Upper lobe of left lung (tissue), 6 donors: Measurements from ENCODE around the gene COL23A1. TPM values are rescaled to one million over a fixed set of nuclear protein-coding genes. Genes with fewer than 3 reads are reported as not detected.

Experiments used
- ATAC-seq, 2 donors: fragments of 200-7000 bp; cut with Tn5 transposase; one replicate each; pipeline ENCODE4 v1.9.1; 2022; ENCODE audit warnings: mild to moderate bottlenecking in 2 of 2, moderate library complexity in 2 of 2; ENCODE audit not compliant: low FRiP score in 2 of 2
- DNase-seq, 2 donors: peaks; one replicate each; pipeline ENCODE4 v3.0.0-alpha.2; 2019 to 2020
- H3K27ac ChIP-seq, 4 donors: fragments of 200-600 bp; sonication (generic); one replicate each; pipeline ENCODE4 v1.5.1; 2016 to 2019
- H3K27me3 ChIP-seq, 4 donors: fragments of 200-600 bp; sonication (generic); one replicate each; pipeline ENCODE4 v1.5.1; 2017 to 2019
- H3K36me3 ChIP-seq, 4 donors: fragments of 200-600 bp; sonication (generic); one replicate each; pipeline ENCODE4 v1.5.1; 2016 to 2019
- H3K4me1 ChIP-seq, 4 donors: fragments of 200-600 bp; sonication (generic); one replicate each; pipeline ENCODE4 v1.5.1; 2018 to 2019
- H3K4me3 ChIP-seq, 4 donors: fragments of 200-600 bp; sonication (generic); one replicate each; pipeline ENCODE4 v1.5.1; 2017 to 2019; ENCODE audit warnings: mild to moderate bottlenecking in 2 of 4, moderate library complexity in 1 of 4
- H3K9me3 ChIP-seq, 4 donors: fragments of 200-600 bp; sonication (generic); one replicate each; pipeline ENCODE4 v1.5.1; 2018 to 2019
- CTCF ChIP-seq, 6 experiments: fragments of 450-650 bp in 4 of 6; fragments of 200-600 bp in 2 of 6; sonication (generic) in 2 of 6; IDR thresholded peaks; one replicate each; pipeline ENCODE4 v1.5.1; 2016 to 2019; ENCODE audit warnings: antibody characterized with exemption in 6 of 6
- EP300 ChIP-seq, 4 donors: sonication (generic); formaldehyde crosslinking; IDR thresholded peaks; one replicate each; pipeline ENCODE4 v1.5.1; 2017; ENCODE audit warnings: antibody characterized with exemption in 4 of 4, control low read depth in 2 of 4
- POLR2A ChIP-seq, 4 donors: fragments of 450-650 bp; IDR thresholded peaks; one replicate each; pipeline ENCODE4 v1.5.1; 2016 to 2017; ENCODE audit warnings: antibody characterized with exemption in 4 of 4, mild to moderate bottlenecking in 2 of 4
- POLR2AphosphoS5 ChIP-seq, 2 donors: sonication (generic); formaldehyde crosslinking; IDR thresholded peaks; one replicate each; pipeline ENCODE4 v1.5.1; 2017; ENCODE audit warnings: antibody characterized with exemption in 2 of 2
- WGBS, 2 donors: methylation state at CpG; one replicate each; pipeline ENCODE4 v1.1.5; 2017 to 2018; 5-methylcytosine and 5-hydroxymethylcytosine counted together
- total RNA-seq, 6 donors: library from RNA; depleted of rRNA in 4 of 6; stranded (reverse); fragments of >200 nt in 4 of 6; gene quantifications; one replicate each; pipeline versions ENCODE4 v1.1.0 to v1.2.1, GENCODE V29; 2016 to 2021
- donor health status: DM: no; HTN: no; CAD: no; lungs with moderate emphysema.
- donor health status: DM: no; HTN: yes; CAD: no; lungs with severe emphysema.

COL23A1 gene
- total RNA-seq, 6 donors from 2014 or later, result 0.61 to 3.1 (median 1.5) TPM

- WGBS, 2 donors, result 80 to 84% methylated on average over 4 to 6 of the region's 6 CpGs
These were observed 151.4 kb downstream of the COL23A1 start for GRCh38 chr5:178438796-178439195.

GRCh38 chr5:178437386-178438075 is 152.7 kb downstream of the COL23A1 start:
- Histone ChIP-seq H3K4me1 (peaks cover 0 to 5% (median 0%) of the 10 kb centered on the region in 4 donors), H3K27me3 (no peaks in the 10 kb centered on the region), H3K4me3 (no peak overlapping the region), H3K9me3 (no peaks in the 10 kb centered on the region), H3K27ac (no peak overlapping the region), H3K36me3 (no peaks in the 10 kb centered on the region)
- DNase-seq, result no peak
- TF ChIP-seq POLR2A (IDR thresholded peaks at IDR 0.05) (no peak), POLR2AphosphoS5 (IDR thresholded peaks at IDR 0.05) (no peak), CTCF (IDR thresholded peaks at IDR 0.05) (no peak)
- ATAC-seq, result peak in 1 of 2 donors; percentile 30
- 85 to 100% methylated on average over 3 to 7 of the region's 8 CpGs for WGBS, 2 donors

More at GRCh38 chr5:178438796-178439195, 151.4 kb downstream of the COL23A1 start:
- Histone ChIP-seq H3K9me3 (no peaks in the 10 kb centered on the region), H3K27ac (no peak overlapping the region), H3K4me3 (no peak overlapping the region), H3K4me1 (peaks cover 0 to 5% (median 0%) of the 10 kb centered on the region in 4 donors), H3K36me3 (no peaks in the 10 kb centered on the region), H3K27me3 (no peaks in the 10 kb centered on the region)
- TF ChIP-seq POLR2AphosphoS5 (IDR thresholded peaks at IDR 0.05) (no peak), EP300 (IDR thresholded peaks at IDR 0.05) (no peak), CTCF (IDR thresholded peaks at IDR 0.05) (no peak), POLR2A (IDR thresholded peaks at IDR 0.05) (no peak)
- ATAC-seq (no peak), DNase-seq (no peak)

DNA sequence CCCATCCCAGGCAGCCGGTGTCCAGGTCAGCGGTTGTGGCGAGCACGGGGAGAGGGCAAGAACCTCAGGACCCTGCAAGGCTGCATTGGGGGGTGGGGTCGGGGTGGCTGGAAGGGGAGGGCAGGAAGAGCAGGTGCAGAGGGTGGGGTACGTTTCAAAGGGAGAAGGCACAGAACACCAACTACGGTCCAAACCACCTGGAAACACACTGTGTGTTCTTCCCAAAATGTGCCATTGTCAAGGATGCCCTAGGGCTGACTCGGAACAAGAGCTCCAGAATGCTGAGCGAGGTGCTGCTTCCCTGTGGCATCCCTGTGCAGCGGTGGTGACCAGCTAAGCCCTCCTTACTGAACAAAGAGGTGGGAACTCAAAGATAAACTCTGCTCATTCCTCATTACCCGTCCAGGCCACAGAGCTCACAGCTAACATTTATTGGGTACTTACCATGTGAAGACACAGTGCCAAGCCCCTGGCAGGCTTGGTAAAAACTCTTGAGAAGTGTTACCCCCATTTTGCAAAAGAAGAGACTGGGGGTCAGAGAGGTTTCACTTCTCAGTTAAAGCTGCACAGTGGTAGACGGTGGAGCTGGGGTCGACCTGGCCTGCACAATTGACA is 153.8 kb downstream of the COL23A1 start:
- Histone ChIP-seq H3K36me3 (no peaks in the 10 kb centered on the region), H3K27me3 (no peaks in the 10 kb centered on the region), H3K27ac (no peak overlapping the region), H3K4me3 (no peak overlapping the region), H3K9me3 (no peaks in the 10 kb centered on the region), H3K4me1 (peaks cover 0 to 5% (median 2%) of the 10 kb centered on the region in 4 donors)
- no peak for ATAC-seq
- no peak for TF ChIP-seq CTCF (IDR thresholded peaks at IDR 0.05)
- TF ChIP-seq POLR2AphosphoS5 (IDR thresholded peaks at IDR 0.05), result no peak
- TF ChIP-seq EP300 (IDR thresholded peaks at IDR 0.05), result no peak
- no peak for TF ChIP-seq POLR2A (IDR thresholded peaks at IDR 0.05)
- 80 to 89% methylated on average over 11 to 13 of the region's 13 CpGs for WGBS, 2 donors
- DNase-seq, result no peak

- H3K27ac ChIP-seq, result no peak overlapping the region
- H3K4me1 ChIP-seq, result peaks cover 0 to 5% (median 2%) of the 10 kb centered on the region in 4 donors
- 83% methylated on average over 21 to 22 of the region's 22 CpGs for WGBS, 2 donors
- no peaks in the 10 kb centered on the region for H3K27me3 ChIP-seq
- TF ChIP-seq CTCF (IDR thresholded peaks at IDR 0.05), result no peak
- no peak for TF ChIP-seq EP300 (IDR thresholded peaks at IDR 0.05)
- TF ChIP-seq POLR2AphosphoS5 (IDR thresholded peaks at IDR 0.05), result no peak
- no peak for TF ChIP-seq POLR2A (IDR thresholded peaks at IDR 0.05)
- no peaks in the 10 kb centered on the region for H3K36me3 ChIP-seq
- DNase-seq (no peak), ATAC-seq (no peak)
- no peak overlapping the region for H3K4me3 ChIP-seq
- no peaks in the 10 kb centered on the region for H3K9me3 ChIP-seq
These were observed 154.6 kb downstream of the COL23A1 start for GRCh38 chr5:178435321-178436238.
